ENCODE data around the gene AIG1.

The AIG1 gene

GRCh38 chr6:143169440-143169839 lies 108.8 kb downstream of the AIG1 start:
- DNase-seq, result no peak

- no peak for DNase-seq
Observed at GRCh38 chr6:143174516-143174915, 113.8 kb downstream of the AIG1 start.

- DNase-seq, result no peak
Observed at GRCh38 chr6:143174951-143175350, 114.3 kb downstream of the AIG1 start.

- no peak for DNase-seq
Observed at GRCh38 chr6:143176090-143177021, 115.7 kb downstream of the AIG1 start.

GRCh38 chr6:143177706-143178105 lies 117.0 kb downstream of the AIG1 start:
- no peak for DNase-seq

GRCh38 chr6:143179096-143179495 lies 118.4 kb downstream of the AIG1 start:
- DNase-seq, result no peak

- no peak for DNase-seq
Observed at GRCh38 chr6:143179901-143180612, 119.4 kb downstream of the AIG1 start.

GRCh38 chr6:143180826-143181225 lies 120.1 kb downstream of the AIG1 start:
- no peak for DNase-seq

GRCh38 chr6:143183666-143184065 lies 123.0 kb downstream of the AIG1 start:
- no peak for DNase-seq

GRCh38 chr6:143185288-143185687 lies 124.6 kb downstream of the AIG1 start:
- DNase-seq, result no peak

GRCh38 chr6:143187238-143187923 lies 126.7 kb downstream of the AIG1 start:
- no peak for DNase-seq

- DNase-seq, result no peak
Observed at GRCh38 chr6:143188292-143188691, 127.6 kb downstream of the AIG1 start.

GRCh38 chr6:143191361-143191760 lies 130.7 kb downstream of the AIG1 start:
- DNase-seq, result no peak

- DNase-seq, result no peak
Observed at GRCh38 chr6:143192766-143193165, 132.1 kb downstream of the AIG1 start.

GRCh38 chr6:143193571-143194094 lies 132.9 kb downstream of the AIG1 start:
- DNase-seq, result no peak

- DNase-seq, result no peak
Observed at GRCh38 chr6:143194095-143194589, 133.5 kb downstream of the AIG1 start.

- no peak for DNase-seq
Observed at GRCh38 chr6:143195349-143195845, 134.7 kb downstream of the AIG1 start.

- DNase-seq, result no peak
Observed at GRCh38 chr6:143196525-143197225, 136.0 kb downstream of the AIG1 start.

GRCh38 chr6:143197377-143197776 lies 136.7 kb downstream of the AIG1 start:
- no peak for DNase-seq

- no peak for DNase-seq
Observed at GRCh38 chr6:143198312-143198711, 137.6 kb downstream of the AIG1 start.

- DNase-seq, result no peak
Observed at GRCh38 chr6:143199291-143199690, 138.6 kb downstream of the AIG1 start.

- no peak for DNase-seq
Observed at GRCh38 chr6:143200167-143200770, 139.6 kb downstream of the AIG1 start.
